Activated naive CD4-positive, alpha-beta T cell treated with anti-CD3 and anti-CD28 coated beads, Interleukin-2, amount 10 ng/mL, durations not matched to agents 7 days and 5 days (primary cell): ENCODE measurements around the gene CELF2.
"Not testable (repeated sequence)": the region's sequence is repeated elsewhere in the genome, so short reads cannot be mapped to it uniquely, and the experiment has no call there.

ENCODE experiments used
- CTCF ChIA-PET: fragments of 350-600 bp; sonication (Branson Sonifier 250); formaldehyde crosslinking; loops from one replicate; lab custom pipeline; 2021; ENCODE audit warnings: antibody characterized with exemption; lab: Charles Lee
- DNase-seq: peaks from one replicate; pipeline ENCODE4 v3.0.0-alpha.2; 2020
- H3K27ac Mint-ChIP-seq: one replicate; pipeline ENCODE4 v1.8.0; 2021; ENCODE audit warnings: mild to moderate bottlenecking, moderate library complexity, mixed read lengths
- H3K27me3 Mint-ChIP-seq: one replicate; pipeline ENCODE4 v1.8.0; 2021; ENCODE audit warnings: mild to moderate bottlenecking, mixed read lengths
- H3K36me3 Mint-ChIP-seq: one replicate; pipeline ENCODE4 v1.8.0; 2021; ENCODE audit warnings: mixed read lengths
- H3K4me1 Mint-ChIP-seq: one replicate; pipeline ENCODE4 v1.8.0; 2021; ENCODE audit warnings: mixed read lengths
- H3K4me3 Mint-ChIP-seq: one replicate; pipeline ENCODE4 v1.8.0; 2021; ENCODE audit warnings: mild to moderate bottlenecking, moderate library complexity, mixed read lengths
- H3K9me3 Mint-ChIP-seq: one replicate; pipeline ENCODE4 v1.8.0; 2021; ENCODE audit warnings: mixed read lengths

The CELF2 gene

GRCh38 chr10:11115337-11115736, 97.7 kb downstream of the CELF2 start:
- H3K9me3 Mint-ChIP-seq: peaks cover under 1% of the 10 kb centered on the region
- peaks cover 5% of the 10 kb centered on the region for H3K27me3 Mint-ChIP-seq
- H3K36me3 Mint-ChIP-seq: peaks cover under 1% of the 10 kb centered on the region
- peaks cover 27% of the 10 kb centered on the region for H3K4me1 Mint-ChIP-seq
- no peak overlapping the region for H3K4me3 Mint-ChIP-seq
- CTCF ChIA-PET: interaction anchor here (1.3 kb wide), 1 partner anchor 29 kb away, joined by 3 read pairs; no protein-coding TSS in a partner anchor
- no peak for DNase-seq
- H3K27ac Mint-ChIP-seq: no peak overlapping the region

DNA sequence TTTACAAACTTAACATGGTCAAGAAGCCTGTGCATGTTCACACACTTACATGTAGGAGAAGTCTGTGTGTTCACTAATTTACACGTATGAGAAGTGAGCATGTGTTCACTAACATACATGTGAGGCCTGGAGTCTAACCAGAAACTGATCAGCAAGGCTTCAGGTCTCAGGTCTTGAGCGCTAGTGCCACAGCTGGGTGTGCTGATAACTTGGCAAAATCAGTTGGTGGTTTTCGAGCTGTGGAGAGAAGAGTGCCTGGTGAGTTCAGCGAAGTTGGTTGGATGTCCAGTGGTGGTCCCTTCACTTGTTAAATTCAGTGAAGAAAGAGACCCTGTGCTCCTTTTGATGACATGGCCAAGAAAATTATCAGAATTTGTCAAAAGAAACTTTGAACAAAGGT, 98.7 kb downstream of the CELF2 start:
- no peaks in the 10 kb centered on the region for H3K36me3 Mint-ChIP-seq
- peaks cover 8% of the 10 kb centered on the region for H3K27me3 Mint-ChIP-seq
- no peak for DNase-seq
- peaks cover 27% of the 10 kb centered on the region for H3K4me1 Mint-ChIP-seq
- no peaks in the 10 kb centered on the region for H3K9me3 Mint-ChIP-seq
- no peak overlapping the region for H3K27ac Mint-ChIP-seq
- no peak overlapping the region for H3K4me3 Mint-ChIP-seq
- CTCF ChIA-PET: no interaction called here

GRCh38 chr10:11116817-11117216, 99.1 kb downstream of the CELF2 start:
- CTCF ChIA-PET: no interaction called here
- peaks cover 8% of the 10 kb centered on the region for H3K27me3 Mint-ChIP-seq
- H3K4me1 Mint-ChIP-seq: peaks cover 27% of the 10 kb centered on the region
- no peak overlapping the region for H3K4me3 Mint-ChIP-seq
- no peak for DNase-seq
- no peaks in the 10 kb centered on the region for H3K36me3 Mint-ChIP-seq
- H3K27ac Mint-ChIP-seq: no peak overlapping the region
- no peaks in the 10 kb centered on the region for H3K9me3 Mint-ChIP-seq

DNA sequence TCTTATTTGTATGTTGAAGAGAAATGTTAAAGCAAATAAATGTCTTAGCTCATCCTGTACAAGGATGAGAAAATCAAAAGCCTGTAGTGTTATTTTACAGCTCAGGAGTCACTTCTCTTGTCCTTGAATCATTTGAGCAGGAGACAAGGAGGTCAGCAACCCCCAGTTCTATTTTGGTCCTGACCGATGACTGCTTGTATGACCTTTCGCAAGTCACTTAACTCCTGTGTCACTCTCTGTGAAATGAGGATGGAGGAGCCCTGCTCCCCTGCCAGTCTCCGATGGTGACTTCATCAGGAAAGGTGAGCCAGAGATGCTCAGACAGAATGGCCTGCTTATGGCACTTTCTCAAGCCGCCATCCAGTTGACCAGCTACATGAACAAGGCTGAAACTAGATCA, 101.0 kb downstream of the CELF2 start:
- Mint-ChIP-seq H3K27me3 (peaks cover 8% of the 10 kb centered on the region), H3K36me3 (peaks cover under 1% of the 10 kb centered on the region), H3K4me1 (peaks cover 15% of the 10 kb centered on the region), H3K27ac (no peak overlapping the region), H3K4me3 (no peak overlapping the region), H3K9me3 (peaks cover 2% of the 10 kb centered on the region)
- CTCF ChIA-PET: no interaction called here
- no peak for DNase-seq

GRCh38 chr10:11119843-11120242, 102.2 kb downstream of the CELF2 start:
- no peak for DNase-seq
- H3K27ac Mint-ChIP-seq: no peak overlapping the region
- H3K27me3 Mint-ChIP-seq: peaks cover 8% of the 10 kb centered on the region
- peaks cover 11% of the 10 kb centered on the region for H3K9me3 Mint-ChIP-seq
- H3K4me3 Mint-ChIP-seq: no peak overlapping the region
- CTCF ChIA-PET: interaction anchor here (0.7 to 1.4 kb wide), 3 partner anchors 9 to 15 kb away, joined by 3 read pairs; no protein-coding TSS in a partner anchor
- H3K4me1 Mint-ChIP-seq: peaks cover 7% of the 10 kb centered on the region
- peaks cover 7% of the 10 kb centered on the region for H3K36me3 Mint-ChIP-seq

DNA sequence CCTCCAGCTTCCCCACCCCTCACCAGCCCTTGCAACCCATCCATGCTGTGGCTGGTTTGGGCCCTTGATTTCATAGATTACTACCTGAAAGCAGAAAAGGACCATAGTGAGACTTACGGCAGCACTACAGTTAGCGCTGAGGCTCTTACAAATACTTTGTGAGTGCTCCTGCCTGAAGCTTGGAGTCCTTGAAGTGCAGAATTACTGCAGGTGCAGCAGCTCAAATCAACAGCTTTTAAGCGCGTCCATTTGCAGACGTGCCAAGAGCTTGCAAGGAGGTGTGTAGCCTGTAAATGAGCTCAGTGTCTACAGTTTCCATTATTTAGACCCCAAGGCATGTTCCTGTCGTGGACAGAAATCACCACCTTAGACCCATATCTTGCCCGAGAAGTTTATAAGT, 103.0 kb downstream of the CELF2 start:
- Mint-ChIP-seq H3K27ac (no peak overlapping the region), H3K4me3 (no peak overlapping the region), H3K27me3 (peaks cover 8% of the 10 kb centered on the region), H3K9me3 (peaks cover 14% of the 10 kb centered on the region), H3K36me3 (peaks cover 7% of the 10 kb centered on the region), H3K4me1 (peaks cover 3% of the 10 kb centered on the region)
- CTCF ChIA-PET: interaction anchor here (0.8 to 1.4 kb wide), 2 partner anchors 9 to 11 kb away, joined by 3 read pairs; no protein-coding TSS in a partner anchor
- no peak for DNase-seq

DNA sequence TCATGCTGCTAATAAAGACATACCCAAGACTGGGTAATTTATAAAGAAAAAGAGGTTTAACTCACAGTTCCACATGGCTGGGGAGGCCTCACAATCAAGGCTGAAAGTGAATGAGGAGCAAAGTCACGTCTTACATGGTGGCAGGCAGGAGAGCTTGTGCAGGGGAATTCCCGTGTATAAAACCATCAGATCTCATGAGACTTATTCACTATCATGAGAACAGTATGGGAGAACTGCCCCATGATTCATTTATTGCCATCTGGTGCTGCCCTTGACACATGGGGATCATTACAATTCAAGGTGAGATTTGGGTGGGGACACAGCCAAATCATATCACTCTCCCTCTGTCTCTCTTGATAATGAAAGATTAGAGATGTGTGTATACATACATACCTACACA, 106.2 kb downstream of the CELF2 start:
- H3K4me3 Mint-ChIP-seq, DNase-seq, H3K36me3 Mint-ChIP-seq, H3K4me1 Mint-ChIP-seq, H3K27me3 Mint-ChIP-seq, H3K27ac Mint-ChIP-seq: not testable (repeated sequence)
- peaks cover 25% of the 10 kb centered on the region for H3K9me3 Mint-ChIP-seq
- CTCF ChIA-PET: interaction anchor here (1.0 to 1.2 kb wide), 2 partner anchors 10 to 35 kb away, joined by 3 to 4 read pairs; no protein-coding TSS in a partner anchor

DNA sequence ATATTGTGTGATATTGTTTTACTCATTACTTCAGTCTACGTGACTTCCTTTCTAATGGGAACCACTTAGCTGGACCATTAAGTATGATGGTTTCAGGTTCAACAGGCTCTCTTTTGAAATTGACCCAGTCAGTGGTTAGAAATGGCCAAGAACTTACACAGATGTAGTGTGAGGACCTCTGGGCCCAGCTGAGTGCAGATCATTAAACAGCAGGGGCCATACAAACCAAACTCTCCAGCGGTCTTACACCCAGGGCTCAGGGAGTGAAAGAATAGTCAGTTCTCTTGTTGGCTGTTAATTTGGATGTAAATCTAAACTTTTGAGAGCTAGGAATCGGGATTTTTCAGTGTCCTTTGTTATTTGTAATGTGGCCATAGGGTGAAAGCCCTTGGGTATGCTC, 107.3 kb downstream of the CELF2 start:
- CTCF ChIA-PET: interaction anchor here (1.7 kb wide), 1 partner anchor 18 kb away, joined by 4 read pairs; no protein-coding TSS in a partner anchor
- Mint-ChIP-seq H3K9me3 (peaks cover 28% of the 10 kb centered on the region), H3K27ac (no peak overlapping the region), H3K36me3 (peaks cover 15% of the 10 kb centered on the region), H3K27me3 (peaks cover 5% of the 10 kb centered on the region), H3K4me1 (peaks cover 3% of the 10 kb centered on the region), H3K4me3 (no peak overlapping the region)
- no peak for DNase-seq

GRCh38 chr10:11127017-11127416, 109.3 kb downstream of the CELF2 start:
- not testable (repeated sequence) for H3K27me3 Mint-ChIP-seq

DNA sequence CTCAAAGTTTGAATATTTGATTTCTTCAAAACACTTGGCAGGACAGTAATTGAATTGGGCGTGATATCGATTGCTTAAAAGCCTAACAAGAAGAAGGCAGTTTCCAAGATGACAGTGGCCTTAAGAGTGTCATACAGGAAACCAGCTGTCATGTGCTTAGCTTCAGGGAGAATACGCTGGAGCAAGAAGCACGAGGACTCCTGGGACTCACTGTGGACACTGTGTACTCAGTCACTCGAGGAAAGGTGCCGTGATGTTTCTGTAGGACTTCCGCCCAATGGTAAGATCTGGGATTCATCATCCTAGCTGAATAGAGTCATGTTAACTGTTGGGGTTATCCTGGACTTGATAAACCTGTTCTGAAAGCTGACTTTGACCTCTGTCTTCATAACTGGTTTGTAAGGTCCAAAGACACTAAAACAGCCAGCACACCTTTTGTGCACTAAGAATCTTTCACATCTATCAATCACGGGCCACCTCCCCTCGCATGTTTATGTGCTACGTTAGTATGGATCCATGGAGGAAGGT, 113.5 kb downstream of the CELF2 start:
- peaks cover 11% of the 10 kb centered on the region for H3K36me3 Mint-ChIP-seq
- no peaks in the 10 kb centered on the region for H3K4me1 Mint-ChIP-seq
- peaks cover 12% of the 10 kb centered on the region for H3K9me3 Mint-ChIP-seq
- CTCF ChIA-PET: no interaction called here
- no peak overlapping the region for H3K4me3 Mint-ChIP-seq
- no peak for DNase-seq
- no peak overlapping the region for H3K27ac Mint-ChIP-seq
- no peaks in the 10 kb centered on the region for H3K27me3 Mint-ChIP-seq

More at GRCh38 chr10:11127017-11127416, 109.3 kb downstream of the CELF2 start:
- H3K9me3 Mint-ChIP-seq: peaks cover 28% of the 10 kb centered on the region
- H3K36me3 Mint-ChIP-seq: peaks cover 18% of the 10 kb centered on the region
- DNase-seq, H3K27ac Mint-ChIP-seq, H3K4me3 Mint-ChIP-seq, CTCF ChIA-PET, H3K4me1 Mint-ChIP-seq: not testable (repeated sequence)

- Mint-ChIP-seq H3K27ac (no peak overlapping the region), H3K4me1 (peaks cover 1% of the 10 kb centered on the region), H3K9me3 (peaks cover 3% of the 10 kb centered on the region), H3K36me3 (peaks cover 6% of the 10 kb centered on the region), H3K4me3 (no peak overlapping the region), H3K27me3 (no peaks in the 10 kb centered on the region)
- no peak for DNase-seq
- CTCF ChIA-PET: interaction anchor here (1.3 kb wide), 1 partner anchor 22 kb away, joined by 5 read pairs; no protein-coding TSS in a partner anchor
Observed at GRCh38 chr10:11134411-11134810, 116.7 kb downstream of the CELF2 start.

DNA sequence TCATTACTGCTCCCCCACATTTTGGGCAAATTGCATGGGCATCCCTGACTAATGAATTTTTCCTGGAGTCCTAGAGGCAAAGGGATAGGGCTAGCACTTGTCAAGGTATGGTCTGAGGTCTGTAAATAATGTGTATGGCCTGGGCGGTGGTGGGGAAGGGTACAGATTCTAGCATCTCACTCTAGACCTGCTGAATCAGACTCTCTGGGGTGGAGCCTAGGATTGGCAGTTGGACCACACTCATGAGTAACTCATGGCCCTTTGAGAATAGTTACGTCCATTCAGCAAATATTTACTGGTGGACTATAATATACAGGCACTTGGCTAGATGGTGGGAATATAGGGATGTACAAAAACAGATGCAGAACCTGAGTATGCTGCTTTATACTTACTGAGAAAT, 118.0 kb downstream of the CELF2 start:
- Mint-ChIP-seq H3K4me3 (no peak overlapping the region), H3K4me1 (peaks cover 14% of the 10 kb centered on the region), H3K36me3 (peaks cover 4% of the 10 kb centered on the region), H3K27ac (no peak overlapping the region), H3K9me3 (no peaks in the 10 kb centered on the region), H3K27me3 (no peaks in the 10 kb centered on the region)
- no peak for DNase-seq
- CTCF ChIA-PET: no interaction called here

GRCh38 chr10:11138314-11139033, 120.8 kb downstream of the CELF2 start:
- Mint-ChIP-seq H3K9me3 (peaks cover 2% of the 10 kb centered on the region), H3K27me3 (no peaks in the 10 kb centered on the region), H3K36me3 (peaks cover 11% of the 10 kb centered on the region), H3K4me3 (no peak overlapping the region), H3K27ac (no peak overlapping the region), H3K4me1 (peaks cover 42% of the 10 kb centered on the region)
- DNase-seq: no peak
- CTCF ChIA-PET: no interaction called here

DNA sequence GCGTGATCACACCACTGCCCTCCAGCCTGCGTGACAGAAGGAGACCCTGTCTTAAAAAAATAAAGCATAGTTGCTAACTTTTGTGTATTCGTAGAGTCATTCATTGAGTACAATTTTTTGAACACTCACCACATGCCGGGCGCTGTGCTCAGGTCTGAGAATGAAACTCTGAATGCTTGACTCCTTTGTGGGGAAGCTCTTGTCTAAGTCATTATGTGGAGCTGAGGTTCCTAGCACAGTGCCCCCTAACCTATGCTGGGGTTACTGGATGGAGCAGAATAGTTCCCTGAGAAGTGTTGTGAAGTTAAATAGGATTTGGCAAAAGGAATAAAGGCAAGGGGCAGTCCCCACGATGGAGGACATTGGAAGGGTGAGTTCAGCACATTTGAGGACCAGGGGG, 123.3 kb downstream of the CELF2 start:
- Mint-ChIP-seq H3K4me1 (peaks cover 67% of the 10 kb centered on the region), H3K27me3 (no peaks in the 10 kb centered on the region), H3K9me3 (peaks cover 2% of the 10 kb centered on the region), H3K4me3 (peak overlapping the region; percentile 24), H3K27ac (peak overlapping the region; percentile 92), H3K36me3 (peaks cover 12% of the 10 kb centered on the region)
- no peak for DNase-seq
- CTCF ChIA-PET: interaction anchor here (1.4 kb wide), 1 partner anchor 25 kb away, joined by 4 read pairs; no protein-coding TSS in a partner anchor
